Psoas muscle (tissue), 8 donors: Measurements from ENCODE around the gene RNASE7. TPM values are rescaled to one million over a fixed set of nuclear protein-coding genes. Genes with fewer than 3 reads are reported as not detected.

Source experiments
- ATAC-seq, 4 donors: fragments of 200-7000 bp; cut with Tn5 transposase; one replicate each; pipeline ENCODE4 v1.9.1; 2020; ENCODE audit warnings: moderate library complexity in 3 of 4, mild to moderate bottlenecking in 2 of 4
- DNase-seq, 2 donors: peaks; one replicate each; pipeline ENCODE4 v3.0.0-alpha.2; 2020
- H3K27ac ChIP-seq: fragments of 200-600 bp; one replicate; pipeline ENCODE4 v1.8.0; 2022
- H3K27me3 ChIP-seq, 3 donors: fragments of 200-600 bp in 1 of 3; one replicate each; pipeline versions ENCODE4 v1.6.1 to v1.8.0; 2013 to 2022; ENCODE audit warnings: low read length in 2 of 3, mild to moderate bottlenecking in 2 of 3, moderate library complexity in 1 of 3; ENCODE audit not compliant: insufficient read depth in 3 of 3
- H3K36me3 ChIP-seq, 2 donors: fragments of 200-600 bp in 1 of 2; one replicate each; pipeline versions ENCODE4 v1.6.1 to v1.8.0; 2013 to 2022; ENCODE audit warnings: low read depth in 1 of 2, mild to moderate bottlenecking in 1 of 2, moderate library complexity in 1 of 2; ENCODE audit not compliant: insufficient read depth in 1 of 2
- H3K4me1 ChIP-seq: fragments of 200-600 bp; one replicate; pipeline ENCODE4 v1.8.0; 2022
- H3K4me3 ChIP-seq: fragments of 200-600 bp; one replicate; pipeline ENCODE4 v1.8.0; 2022; ENCODE audit warnings: mild to moderate bottlenecking
- H3K9me3 ChIP-seq: fragments of 200-600 bp; one replicate; pipeline ENCODE4 v1.8.0; 2022
- WGBS, 3 donors: extraction: QIAGEN DNeasy Blood & Tissue Kit; methylation state at CpG; one replicate each; pipeline versions ENCODE4 v1.1.6 to v1.1.7; 2013; 5-methylcytosine and 5-hydroxymethylcytosine counted together
- intact Hi-C, 2 donors: fragments of 100-400 bp; cut with DNase I; formaldehyde crosslinking; loops; one replicate each; pipeline versions ENCODE4 v1.11.0 to v1.14.2; 2022
- polyA plus RNA-seq, 3 donors: library from polyadenylated mRNA; stranded (reverse); fragments of 200-250 nt; gene quantifications; one replicate each; pipeline ENCODE4 v1.2.3, GENCODE V29; 2013
- total RNA-seq, 4 donors: library from RNA; stranded (reverse); fragmentation: NEBNext Ultra II Directional in 2 of 4; extraction: Animal tissue kit (Norgen Biotek cat#: 25700) in 2 of 4; gene quantifications; one replicate each; pipeline versions ENCODE4 v1.2.1 to v1.2.4, GENCODE V29; 2021 to 2023
- TF ChIP-seq, protein P1 (sequence below): fragments of 200-600 bp; IDR thresholded peaks from one replicate; pipeline ENCODE4 v1.8.0; 2022; ENCODE audit warnings: antibody characterized with exemption
- donor health status: healthy with polysubstance abuse.
- donor health status: DM: no; HTN: no; CAD: no; lungs with moderate emphysema.
- donor health status: Bipolar disorder and iron deficiency.
- donor health status: healthy.
- donor health status: DM: yes; HTN: yes; CAD: no.
- donor health status: DM: no; HTN: no; CAD: no.
- donor health status: DM: no; HTN: no; CAD: no.
- donor health status: DM: yes; HTN: yes; CAD: no.

The RNASE7 gene
- total and polyA plus RNA-seq, 7 donors = 0.15 to 1.9 (median 0.38) TPM; not detected in 1

DNA sequence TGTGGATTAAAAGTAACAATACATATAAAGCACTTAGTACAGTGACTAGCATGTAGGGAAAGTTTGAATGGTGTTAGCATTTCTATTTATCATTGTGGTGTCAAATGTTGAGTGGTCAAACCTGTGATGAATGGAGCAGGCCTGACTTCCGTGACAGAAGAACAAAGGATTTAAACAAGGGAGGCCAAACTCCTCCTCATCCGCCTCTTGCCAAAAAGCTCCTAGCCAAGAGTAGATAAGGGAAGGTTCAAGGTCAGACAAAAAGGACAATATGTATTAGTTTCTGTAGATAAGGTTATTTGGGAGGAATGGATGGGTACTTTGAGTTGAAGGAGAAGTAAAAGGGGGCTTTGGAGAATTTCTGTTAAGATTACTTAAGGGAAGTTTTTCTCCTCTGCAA is 6.5 kb downstream of the RNASE7 start:
- no peak for ATAC-seq
- intact Hi-C loops = no loop called here

DNA sequence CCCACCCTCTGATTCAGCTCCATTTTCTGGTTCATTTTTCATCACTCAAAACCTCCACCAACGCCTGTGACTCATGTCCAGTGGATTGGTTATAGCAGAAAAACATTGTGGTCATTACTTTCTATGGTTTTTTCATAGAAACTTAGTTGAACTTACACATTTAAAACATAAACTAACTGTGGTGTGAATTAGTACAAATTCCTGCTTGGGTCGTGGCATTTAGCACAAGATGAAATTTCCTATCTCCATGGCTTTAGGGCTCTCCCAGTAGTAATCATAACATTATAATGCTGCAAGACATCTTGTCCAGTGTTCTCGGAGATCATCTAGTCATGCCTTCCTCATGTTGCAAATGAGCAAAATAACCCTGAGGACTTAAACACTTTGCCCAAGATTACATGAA is 7.1 kb downstream of the RNASE7 start:
- no peaks in the 10 kb centered on the region for H3K36me3 ChIP-seq
- 76 to 92% (median 82%) methylated on average over 3 of the region's 3 CpGs for WGBS, 3 donors
- H3K27me3 ChIP-seq = no peaks in the 10 kb centered on the region
- no peak overlapping the region for H3K27ac ChIP-seq
- no peak overlapping the region for H3K4me3 ChIP-seq
- no peaks in the 10 kb centered on the region for H3K9me3 ChIP-seq
- intact Hi-C loops = no loop called here
- H3K4me1 ChIP-seq = peaks cover 23% of the 10 kb centered on the region
- TF ChIP-seq, protein P1, sequence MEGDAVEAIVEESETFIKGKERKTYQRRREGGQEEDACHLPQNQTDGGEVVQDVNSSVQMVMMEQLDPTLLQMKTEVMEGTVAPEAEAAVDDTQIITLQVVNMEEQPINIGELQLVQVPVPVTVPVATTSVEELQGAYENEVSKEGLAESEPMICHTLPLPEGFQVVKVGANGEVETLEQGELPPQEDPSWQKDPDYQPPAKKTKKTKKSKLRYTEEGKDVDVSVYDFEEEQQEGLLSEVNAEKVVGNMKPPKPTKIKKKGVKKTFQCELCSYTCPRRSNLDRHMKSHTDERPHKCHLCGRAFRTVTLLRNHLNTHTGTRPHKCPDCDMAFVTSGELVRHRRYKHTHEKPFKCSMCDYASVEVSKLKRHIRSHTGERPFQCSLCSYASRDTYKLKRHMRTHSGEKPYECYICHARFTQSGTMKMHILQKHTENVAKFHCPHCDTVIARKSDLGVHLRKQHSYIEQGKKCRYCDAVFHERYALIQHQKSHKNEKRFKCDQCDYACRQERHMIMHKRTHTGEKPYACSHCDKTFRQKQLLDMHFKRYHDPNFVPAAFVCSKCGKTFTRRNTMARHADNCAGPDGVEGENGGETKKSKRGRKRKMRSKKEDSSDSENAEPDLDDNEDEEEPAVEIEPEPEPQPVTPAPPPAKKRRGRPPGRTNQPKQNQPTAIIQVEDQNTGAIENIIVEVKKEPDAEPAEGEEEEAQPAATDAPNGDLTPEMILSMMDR = no peak
- DNase-seq (no peak), ATAC-seq (no peak)

More for the DNA sequence above, 6.5 kb downstream of the RNASE7 start:
- peaks cover 29% of the 10 kb centered on the region for H3K4me1 ChIP-seq
- TF ChIP-seq, protein P1 = no peak
- H3K4me3 ChIP-seq = no peak overlapping the region
- WGBS, 3 donors = 59 to 77% (median 61%) methylated on average over 2 of the region's 2 CpGs
- no peaks in the 10 kb centered on the region for H3K27me3 ChIP-seq
- no peaks in the 10 kb centered on the region for H3K36me3 ChIP-seq
- no peak for DNase-seq
- no peak overlapping the region for H3K27ac ChIP-seq
- no peaks in the 10 kb centered on the region for H3K9me3 ChIP-seq

DNA sequence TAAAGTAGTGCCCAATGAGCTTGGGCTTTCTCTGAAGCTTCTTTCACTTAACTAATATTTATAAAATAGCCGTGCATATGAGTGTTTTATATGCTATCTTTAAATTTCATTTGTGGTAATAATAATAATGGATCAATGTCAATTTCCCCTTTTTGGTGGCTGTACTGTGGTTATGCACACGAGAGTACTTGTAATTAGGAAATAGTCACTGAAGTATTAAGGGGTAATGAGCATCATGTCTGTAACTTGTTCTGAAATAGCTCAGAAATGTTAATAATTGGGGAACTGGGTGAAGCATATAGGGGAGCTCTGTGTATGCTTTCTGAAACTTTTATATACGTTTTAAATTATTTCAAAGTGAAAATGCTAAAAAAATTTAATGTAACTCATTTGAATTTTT is 8.4 kb downstream of the RNASE7 start:
- Histone ChIP-seq H3K27ac (no peak overlapping the region), H3K4me1 (peaks cover 20% of the 10 kb centered on the region), H3K27me3 (no peaks in the 10 kb centered on the region), H3K36me3 (no peaks in the 10 kb centered on the region), H3K4me3 (no peak overlapping the region), H3K9me3 (no peaks in the 10 kb centered on the region)
- intact Hi-C loops = loop anchor here in 1 of 2 donors (5.0 kb wide), 1 partner anchor 48 kb away; no protein-coding TSS in a partner anchor
- ATAC-seq (no peak), DNase-seq (no peak)
- TF ChIP-seq, protein P1 = no peak
- 83 to 87% (median 86%) methylated on average over 3 of the region's 3 CpGs for WGBS, 3 donors

DNA sequence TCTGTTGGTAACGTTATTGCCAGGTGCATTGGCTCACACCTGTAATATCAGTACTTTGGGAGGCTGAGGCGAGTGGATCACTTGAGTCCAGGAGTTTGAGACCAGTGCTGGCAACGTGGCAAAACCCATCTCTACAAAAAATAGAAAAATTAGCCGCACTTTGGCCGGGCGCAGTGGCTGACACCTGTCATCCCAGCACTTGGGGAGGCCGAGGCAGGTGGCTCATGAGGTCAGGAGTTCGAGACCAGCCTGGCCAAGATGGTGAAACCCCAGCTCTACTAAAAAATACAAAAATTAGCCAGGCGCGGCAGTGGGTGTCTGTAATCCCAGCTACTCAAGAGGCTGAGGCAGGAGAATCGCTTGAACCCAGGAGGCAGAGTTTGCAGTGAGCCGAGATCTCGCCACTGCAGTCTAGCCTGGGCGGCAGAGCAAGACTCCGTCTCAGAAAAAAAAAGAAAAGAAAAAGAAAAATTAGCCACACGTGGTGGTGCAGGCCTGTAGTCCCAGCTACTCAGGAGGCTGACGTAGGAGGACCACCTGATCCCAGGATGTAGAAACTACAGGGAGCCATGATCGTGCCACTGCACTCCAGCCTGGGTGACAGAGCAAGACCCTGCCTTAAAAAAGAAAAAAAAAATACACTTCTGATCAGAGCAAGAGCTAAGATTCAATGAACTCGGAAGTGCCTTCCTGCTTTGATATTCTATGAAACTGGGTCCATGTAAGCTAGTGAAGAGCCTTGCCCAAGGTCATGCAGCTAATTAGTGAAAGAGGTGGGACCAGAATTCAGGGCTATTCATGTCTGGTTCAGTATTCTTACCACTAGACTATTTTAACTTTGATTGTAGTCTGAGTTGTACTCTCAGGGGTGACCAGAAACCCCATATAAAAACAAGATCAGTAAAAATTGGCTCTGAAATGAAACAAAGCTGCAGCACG is 11.3 kb downstream of the RNASE7 start:
- Histone ChIP-seq H3K36me3 (no peaks in the 10 kb centered on the region), H3K4me1 (peaks cover 2% of the 10 kb centered on the region), H3K4me3 (no peak overlapping the region), H3K27ac (no peak overlapping the region), H3K9me3 (no peaks in the 10 kb centered on the region), H3K27me3 (no peaks in the 10 kb centered on the region)
- ATAC-seq (no peak), DNase-seq (no peak)
- WGBS, 3 donors = 84 to 90% (median 85%) methylated on average over 20 of the region's 20 CpGs
- intact Hi-C loops = loop anchor here in 1 of 2 donors (5.0 kb wide), 1 partner anchor 51 kb away; no protein-coding TSS in a partner anchor
- TF ChIP-seq, protein P1 = no peak
